Hepatocyte (in vitro differentiated cells): ENCODE data around the gene SAMD14. TPM values are rescaled to one million over a fixed set of nuclear protein-coding genes. Genes with fewer than 3 reads are reported as not detected.

Experiments
- DNase-seq: peaks from one replicate; pipeline ENCODE4 v3.0.0-alpha.2; 2016; ENCODE audit warnings: low spot score
- H2AFZ ChIP-seq: fragments of 200-600 bp; sonication (generic); 2 replicates; pipeline ENCODE4 v1.6.0; 2016; ENCODE audit warnings: antibody characterized with exemption, mild to moderate bottlenecking
- H3K27ac ChIP-seq: fragments of 200-600 bp; sonication (generic); 2 replicates; pipeline ENCODE4 v1.5.1; 2016; ENCODE audit warnings: mild to moderate bottlenecking
- H3K27me3 ChIP-seq: fragments of 200-600 bp; sonication (generic); 2 replicates; pipeline ENCODE4 v1.6.1; 2016
- H3K36me3 ChIP-seq: fragments of 200-600 bp; sonication (generic); replicated peaks from 2 replicates; pipeline ENCODE4 v1.5.1; 2016; ENCODE audit warnings: low read depth; ENCODE audit not compliant: insufficient read depth
- H3K4me1 ChIP-seq: fragments of 200-600 bp; sonication (generic); 2 replicates; pipeline ENCODE4 v1.5.1; 2016; ENCODE audit warnings: mild to moderate bottlenecking, moderate library complexity; ENCODE audit not compliant: insufficient read depth
- H3K4me2 ChIP-seq: fragments of 200-600 bp; sonication (generic); 2 replicates; pipeline ENCODE4 v1.6.0; 2016
- H3K4me3 ChIP-seq: fragments of 200-600 bp; sonication (generic); 2 replicates; pipeline ENCODE4 v1.5.1; 2016; ENCODE audit warnings: mild to moderate bottlenecking
- H3K79me2 ChIP-seq: fragments of 200-600 bp; sonication (generic); 2 replicates; pipeline ENCODE4 v1.6.0; 2017; ENCODE audit warnings: mild to moderate bottlenecking
- H3K9me2 ChIP-seq: fragments of 200-600 bp; sonication (generic); replicated peaks from 2 replicates; pipeline ENCODE4 v1.6.0; 2017; ENCODE audit warnings: mild to moderate bottlenecking; ENCODE audit not compliant: insufficient read depth
- H3K9me3 ChIP-seq: fragments of 200-600 bp; sonication (generic); 2 replicates; pipeline ENCODE4 v1.5.1; 2016; ENCODE audit warnings: low read depth, mild to moderate bottlenecking
- H4K20me1 ChIP-seq: fragments of 200-600 bp; sonication (generic); 2 replicates; pipeline ENCODE4 v1.6.0; 2016; ENCODE audit warnings: mild to moderate bottlenecking; ENCODE audit not compliant: insufficient read depth, poor library complexity, severe bottlenecking
- CTCF ChIP-seq: fragments of 200-600 bp; sonication (generic); IDR thresholded peaks from 2 replicates; pipeline ENCODE4 v1.5.1; 2016; ENCODE audit warnings: antibody characterized with exemption, mild to moderate bottlenecking; ENCODE audit not compliant: poor library complexity
- EZH2 ChIP-seq: fragments of 200-600 bp; sonication (generic); IDR thresholded peaks from 2 replicates; pipeline ENCODE4 v1.6.1; 2016; ENCODE audit warnings: antibody characterized with exemption, mild to moderate bottlenecking, borderline replicate concordance
- EZH2phosphoT487 ChIP-seq: fragments of 200-600 bp; sonication (generic); IDR thresholded peaks from one replicate; pipeline ENCODE4 v1.6.1; 2018; ENCODE audit warnings: antibody characterized with exemption, mild to moderate bottlenecking, low read depth, moderate library complexity; ENCODE audit not compliant: unreplicated experiment, severe bottlenecking
- WGBS: methylation state at CpG from one replicate; pipeline ENCODE4 v1.1.6; 2016; ENCODE audit warnings: low lambda C conversion rate; ENCODE audit errors: missing lambda C conversion rate; 5-methylcytosine and 5-hydroxymethylcytosine counted together
- polyA plus RNA-seq: library from polyadenylated mRNA; unstranded; fragments of >200 nt; fragmentation: Nextera tagmentation; extraction: Ambion mirVana; gene quantifications from 2 replicates; pipeline ENCODE4 v1.2.1, GENCODE V29; 2016
- total RNA-seq: library from RNA; depleted of rRNA; stranded (reverse); fragments of >200 nt; gene quantifications from 2 replicates; pipeline ENCODE4 v1.2.3, GENCODE V29; 2014

Gene SAMD14
- total and polyA plus RNA-seq, 2 experiments from 2014 or later, result 3.1 to 4.2 TPM

- 92% methylated on average over 17 of the region's 17 CpGs for WGBS
- DNase-seq, result no peak
- Histone ChIP-seq H3K27me3 (no peaks in the 10 kb centered on the region), H3K27ac (no peak overlapping the region), H3K4me1 (peaks cover 11% of the 10 kb centered on the region), H3K36me3 (no peaks in the 10 kb centered on the region), H3K4me3 (no peak overlapping the region), H2AFZ (no peak overlapping the region), H3K9me3 (no peaks in the 10 kb centered on the region), H3K4me2 (no peak overlapping the region), H3K79me2 (no peaks in the 10 kb centered on the region), H4K20me1 (no peaks in the 10 kb centered on the region), H3K9me2 (no peaks in the 10 kb centered on the region)
- TF ChIP-seq EZH2 (no peak), EZH2phosphoT487 (no peak), CTCF (no peak)
Observed at GRCh38 chr17:50115756-50116155, 14.2 kb downstream of the SAMD14 start.

GRCh38 chr17:50114849-50115357 is 15.1 kb downstream of the SAMD14 start:
- H3K9me3 ChIP-seq, result no peaks in the 10 kb centered on the region
- no peak overlapping the region for H2AFZ ChIP-seq
- H3K4me2 ChIP-seq, result no peak overlapping the region
- H4K20me1 ChIP-seq, result no peaks in the 10 kb centered on the region
- no peaks in the 10 kb centered on the region for H3K36me3 ChIP-seq
- H3K27ac ChIP-seq, result no peak overlapping the region
- 32% methylated on average over 6 of the region's 6 CpGs for WGBS
- no peaks in the 10 kb centered on the region for H3K79me2 ChIP-seq
- no peak overlapping the region for H3K4me3 ChIP-seq
- H3K27me3 ChIP-seq, result no peaks in the 10 kb centered on the region
- H3K9me2 ChIP-seq, result no peaks in the 10 kb centered on the region
- peak; percentile 65 for TF ChIP-seq CTCF
- no peak for TF ChIP-seq EZH2phosphoT487
- DNase-seq, result peak; percentile 75
- H3K4me1 ChIP-seq, result peaks cover 11% of the 10 kb centered on the region

- Histone ChIP-seq H3K4me1 (peaks cover 11% of the 10 kb centered on the region), H3K36me3 (no peaks in the 10 kb centered on the region), H3K27me3 (no peaks in the 10 kb centered on the region), H3K9me3 (no peaks in the 10 kb centered on the region), H3K4me2 (no peak overlapping the region), H3K4me3 (no peak overlapping the region), H2AFZ (no peak overlapping the region), H3K79me2 (no peaks in the 10 kb centered on the region), H3K27ac (no peak overlapping the region), H4K20me1 (no peaks in the 10 kb centered on the region), H3K9me2 (no peaks in the 10 kb centered on the region)
- no peak for DNase-seq
- TF ChIP-seq EZH2 (no peak), EZH2phosphoT487 (no peak), CTCF (no peak)
- 91% methylated on average over 4 of the region's 4 CpGs for WGBS
Observed at GRCh38 chr17:50114401-50114800, 15.6 kb downstream of the SAMD14 start.
